ENCODE measurements around the gene AHSP.
"Not testable (repeated sequence)": the region's sequence is repeated elsewhere in the genome, so short reads cannot be mapped to it uniquely, and the experiment has no call there.

AHSP gene, protein sequence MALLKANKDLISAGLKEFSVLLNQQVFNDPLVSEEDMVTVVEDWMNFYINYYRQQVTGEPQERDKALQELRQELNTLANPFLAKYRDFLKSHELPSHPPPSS

GRCh38 chr16:31527734-31528274 is at the start of gene AHSP:
TSS of gene AHSP (plus strand) at chr16:31527900. CDS start at chr16:31528140, 240 bp downstream.
- no peak for DNase-seq (ENCODE audit: low read depth)

GRCh38 chr16:31478956-31479355 is 48.7 kb upstream of the AHSP start:
- DNase-seq (ENCODE audit: low read depth): no peak

DNA sequence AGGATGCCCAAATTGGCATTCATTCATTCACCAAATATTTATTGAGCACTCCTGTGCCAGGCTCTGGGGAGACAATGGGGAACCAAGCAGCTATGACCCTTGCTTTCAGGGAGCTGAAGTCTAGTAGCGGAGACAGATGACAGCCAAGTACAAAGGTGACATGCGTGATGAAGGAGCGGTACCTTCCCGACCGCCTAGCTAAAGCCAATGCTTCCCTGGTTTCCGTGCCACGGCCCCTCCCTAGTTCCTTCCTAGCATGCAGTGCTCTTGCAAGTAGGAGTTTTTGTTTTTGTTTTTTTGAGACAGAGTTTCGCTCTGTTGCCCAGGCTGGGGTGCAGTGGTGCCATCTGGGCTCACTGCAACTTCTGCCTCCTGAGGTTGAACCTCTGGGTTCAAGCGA is 47.9 kb upstream of the AHSP start:
- no peak for DNase-seq (ENCODE audit: low read depth)

DNA sequence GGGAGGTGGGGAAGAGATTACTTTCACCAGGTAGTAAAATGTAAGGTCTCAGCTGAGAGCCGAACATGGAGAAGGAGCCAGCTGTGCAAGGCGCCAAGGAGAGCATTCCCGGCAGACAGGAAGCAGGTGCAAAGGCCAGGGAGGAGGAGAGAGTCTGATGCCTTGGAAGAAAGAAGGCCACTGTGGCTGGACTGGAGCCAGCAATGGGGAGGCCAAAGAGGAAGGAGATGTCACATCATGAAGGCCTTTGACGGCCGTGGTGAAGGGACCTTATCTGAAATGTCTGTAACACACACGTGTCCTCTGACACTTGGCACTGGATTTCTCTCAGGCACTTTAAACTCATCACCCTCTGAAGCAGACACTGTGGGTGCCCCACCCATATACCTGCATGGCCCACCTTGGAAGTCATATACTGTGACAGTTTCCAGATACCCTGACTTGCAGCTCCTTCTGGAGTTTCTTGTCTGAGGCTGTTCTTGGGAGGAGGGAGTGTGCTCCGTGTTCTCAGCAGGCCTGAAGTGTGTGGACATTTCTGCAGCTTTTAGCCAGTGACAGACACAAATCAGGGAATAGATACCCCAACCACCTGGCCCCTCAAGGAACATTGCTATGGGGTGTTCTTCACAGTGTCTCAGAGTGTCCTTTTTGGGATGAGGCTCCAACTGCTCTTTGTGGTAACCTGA is 46.7 kb upstream of the AHSP start:
- DNase-seq (ENCODE audit: low read depth): no peak

GRCh38 chr16:31483081-31483480 is 44.6 kb upstream of the AHSP start, which contains the start of gene SLC5A2:
TSS of gene SLC5A2 (plus strand) at chr16:31483123. CDS start at chr16:31483137, 14 bp downstream.
- DNase-seq (ENCODE audit: low read depth): no peak

- not testable (repeated sequence) for DNase-seq (ENCODE audit: low read depth)
Measured at GRCh38 chr16:31484048-31484447, 43.7 kb upstream of the AHSP start.

- no peak for DNase-seq (ENCODE audit: low read depth)
Measured at GRCh38 chr16:31484491-31485171, 43.1 kb upstream of the AHSP start.

GRCh38 chr16:31485571-31485970 is 42.1 kb upstream of the AHSP start:
- DNase-seq (ENCODE audit: low read depth): no peak

- no peak for DNase-seq (ENCODE audit: low read depth)
Measured at GRCh38 chr16:31486045-31486444, 41.7 kb upstream of the AHSP start.

- DNase-seq (ENCODE audit: low read depth): no peak
Measured at GRCh38 chr16:31487071-31487719, 40.5 kb upstream of the AHSP start.

DNA sequence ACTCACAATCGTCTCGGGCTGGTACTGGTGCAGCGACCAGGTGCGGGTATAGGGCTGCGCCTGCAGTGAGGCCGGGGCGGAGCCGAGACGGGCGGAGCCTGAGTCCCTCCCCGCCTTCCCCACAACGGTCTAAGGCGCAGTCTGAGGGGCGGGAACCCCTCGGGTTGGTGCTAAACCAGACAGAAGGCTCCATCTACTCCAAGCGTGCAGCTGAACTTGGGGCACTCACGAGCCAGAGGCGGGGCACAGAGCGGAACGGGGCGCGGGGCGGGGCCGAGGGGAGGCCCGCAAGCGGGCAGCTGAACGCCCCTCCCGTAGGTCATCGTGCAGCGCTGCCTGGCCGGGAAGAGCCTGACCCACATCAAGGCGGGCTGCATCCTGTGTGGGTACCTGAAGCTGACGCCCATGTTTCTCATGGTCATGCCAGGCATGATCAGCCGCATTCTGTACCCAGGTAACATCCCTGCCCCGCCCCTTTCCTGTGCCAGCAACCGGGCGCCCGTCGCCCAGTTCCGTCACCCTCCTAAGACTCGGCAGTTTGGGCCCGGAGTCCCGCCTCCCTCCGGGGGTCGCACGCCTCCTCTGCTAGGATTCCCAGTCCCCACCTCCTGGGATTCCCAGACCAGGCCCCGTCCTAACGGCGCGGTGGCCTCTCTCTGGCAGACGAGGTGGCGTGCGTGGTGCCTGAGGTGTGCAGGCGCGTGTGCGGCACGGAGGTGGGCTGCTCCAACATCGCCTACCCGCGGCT is 39.8 kb upstream of the AHSP start:
- DNase-seq (ENCODE audit: low read depth): no peak

GRCh38 chr16:31488468-31489297 is 39.0 kb upstream of the AHSP start:
- no peak for DNase-seq (ENCODE audit: low read depth)

DNA sequence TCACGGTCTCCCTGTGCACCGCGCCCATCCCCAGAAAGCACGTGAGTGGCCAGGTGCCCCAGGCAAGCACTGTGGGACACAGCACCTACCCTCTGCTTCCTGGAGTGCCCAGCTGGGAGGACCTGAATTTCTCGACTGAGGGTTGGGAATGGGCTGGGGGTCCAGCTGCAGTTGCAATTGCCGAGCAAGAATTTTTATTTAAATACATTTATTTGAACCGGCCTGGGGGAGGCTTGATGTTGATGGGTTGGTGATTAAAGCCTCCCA is 38.5 kb upstream of the AHSP start:
- DNase-seq (ENCODE audit: low read depth): no peak

DNA sequence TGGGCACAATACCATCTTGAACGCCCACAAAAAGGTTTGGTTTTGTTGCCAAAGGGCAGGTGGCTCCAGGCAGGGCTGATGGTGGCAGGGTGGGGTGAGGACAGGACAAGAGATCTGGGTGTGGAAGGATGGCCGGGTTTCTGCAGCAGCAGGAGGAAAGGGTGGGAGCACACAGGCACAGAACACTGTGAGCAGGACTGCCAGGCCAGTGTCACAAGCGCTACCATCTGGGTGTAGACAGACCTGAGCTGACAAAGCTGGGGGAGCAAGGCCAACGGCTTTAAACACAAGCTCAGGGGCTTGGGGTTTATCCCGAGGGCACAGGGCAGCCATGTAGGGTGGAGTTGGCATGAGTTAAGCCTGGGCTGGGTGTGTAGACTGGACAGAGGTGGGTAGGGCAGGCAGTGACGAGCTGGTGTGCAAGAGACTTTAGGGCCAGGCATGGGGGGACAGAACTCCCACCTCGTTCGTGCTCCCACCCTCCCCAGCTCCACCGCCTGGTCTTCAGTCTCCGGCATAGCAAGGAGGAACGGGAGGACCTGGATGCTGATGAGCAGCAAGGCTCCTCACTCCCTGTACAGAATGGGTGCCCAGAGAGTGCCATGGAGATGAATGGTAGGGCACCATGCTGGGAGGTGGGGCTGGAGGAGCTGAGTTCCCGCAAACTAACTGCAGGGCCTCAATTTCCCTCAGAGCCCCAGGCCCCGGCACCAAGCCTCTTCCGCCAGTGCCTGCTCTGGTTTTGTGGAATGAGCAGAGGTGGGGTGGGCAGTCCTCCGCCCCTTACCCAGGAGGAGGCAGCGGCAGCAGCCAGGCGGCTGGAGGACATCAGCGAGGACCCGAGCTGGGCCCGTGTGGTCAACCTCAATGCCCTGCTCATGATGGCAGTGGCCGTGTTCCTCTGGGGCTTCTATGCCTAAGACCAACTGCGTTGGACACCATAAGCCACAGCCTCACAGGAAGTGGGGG is 37.8 kb upstream of the AHSP start:
- DNase-seq (ENCODE audit: low read depth): no peak

- DNase-seq (ENCODE audit: low read depth): no peak
Measured at GRCh38 chr16:31491778-31492418, 35.8 kb upstream of the AHSP start.

DNA sequence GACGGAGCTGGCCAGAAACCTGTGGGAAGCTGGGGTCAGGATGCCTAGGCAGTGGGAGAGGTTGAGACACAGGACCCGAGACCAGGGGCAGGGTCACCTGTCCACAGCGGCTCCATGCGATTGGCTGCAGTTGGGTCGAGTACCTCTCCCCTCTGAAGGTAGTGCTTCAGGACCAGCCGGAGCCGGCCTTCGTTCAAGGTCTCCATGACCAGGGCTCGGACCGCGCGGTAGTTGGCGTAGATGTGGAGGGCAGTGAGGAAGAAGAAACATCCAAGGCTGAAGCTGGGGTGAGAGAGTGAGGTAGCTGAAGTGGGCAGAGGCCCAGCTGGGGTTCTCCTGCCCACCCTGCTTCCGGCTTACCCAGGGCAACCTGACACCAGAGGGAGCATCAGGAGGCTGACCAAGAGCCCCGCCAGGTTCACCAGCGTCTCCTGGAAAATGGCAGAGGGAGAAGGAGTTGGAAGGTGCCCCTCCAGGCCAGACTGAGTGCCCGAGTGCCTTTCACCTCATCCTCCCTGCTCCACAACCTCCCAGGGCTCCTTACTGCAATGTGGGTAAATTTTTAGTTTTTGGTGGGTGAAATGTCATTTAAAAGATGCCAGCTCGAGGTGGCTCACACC is 34.1 kb upstream of the AHSP start:
- no peak for DNase-seq (ENCODE audit: low read depth)

GRCh38 chr16:31496670-31497069 is 31.0 kb upstream of the AHSP start:
- DNase-seq (ENCODE audit: low read depth): no peak

- no peak for DNase-seq (ENCODE audit: low read depth)
Measured at GRCh38 chr16:31498493-31498892, 29.2 kb upstream of the AHSP start.

DNA sequence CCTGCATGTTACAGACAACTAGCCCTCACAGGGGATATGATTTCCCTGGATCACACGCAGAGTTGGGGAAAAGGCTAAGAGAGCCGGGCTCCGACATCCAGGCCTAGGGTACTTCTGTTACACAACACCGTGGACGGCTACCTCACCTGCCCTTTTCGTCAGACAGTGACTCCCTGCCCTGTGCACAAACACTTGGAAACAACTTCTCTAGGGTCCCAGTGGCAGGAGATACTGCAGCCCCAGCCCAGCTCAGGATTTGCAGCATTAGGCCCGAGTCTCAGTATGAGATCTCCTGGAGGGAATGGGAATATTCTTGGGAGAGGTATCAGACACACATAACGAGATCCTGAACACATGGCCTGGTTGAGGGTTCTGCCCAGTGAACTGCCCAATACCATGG is 27.8 kb upstream of the AHSP start:
- DNase-seq (ENCODE audit: low read depth): no peak

All from stimulated activated CD8-positive, alpha-beta memory T cell treated with anti-CD3 and anti-CD28 coated beads, Interleukin-15, amount 100 ng/mL, for 24 hours (primary cell).